ENCODE data around the gene KRTAP10-8.
A peak's percentile ranks its signal among the peaks of the same experiment; 100 is the strongest.
"Not testable (repeated sequence)": the region's sequence is repeated elsewhere in the genome, so short reads cannot be mapped to it uniquely, and the experiment has no call there.

KRTAP10-8 gene

GRCh38 chr21:44650265-44650972, 38.5 kb downstream of the KRTAP10-8 start:
- peaks cover 0 to 21% of the 10 kb centered on the region in 2 donors for H3K9me3 Mint-ChIP-seq
- no peak overlapping the region for H3K27ac Mint-ChIP-seq
- DNase-seq: no peak
- no peak overlapping the region for H3K4me3 Mint-ChIP-seq
- H3K4me1 Mint-ChIP-seq: peaks cover 53% of the 10 kb centered on the region
- no peaks in the 10 kb centered on the region for H3K27me3 Mint-ChIP-seq
- no peak for ATAC-seq

GRCh38 chr21:44650973-44651675, 39.2 kb downstream of the KRTAP10-8 start:
- ATAC-seq (no peak), DNase-seq (no peak)
- peak overlapping the region in 1 of 2 donors; percentile 15 for H3K27ac Mint-ChIP-seq
- H3K4me1 Mint-ChIP-seq: peaks cover 60% of the 10 kb centered on the region
- H3K4me3 Mint-ChIP-seq: no peak overlapping the region
- H3K9me3 Mint-ChIP-seq: peaks cover 3 to 28% of the 10 kb centered on the region in 2 donors
- no peaks in the 10 kb centered on the region for H3K27me3 Mint-ChIP-seq

- Mint-ChIP-seq H3K27me3 (no peaks in the 10 kb centered on the region), H3K27ac (no peak overlapping the region), H3K9me3 (peaks cover 17 to 48% of the 10 kb centered on the region in 2 donors), H3K4me3 (no peak overlapping the region), H3K4me1 (peaks cover 67% of the 10 kb centered on the region)
- DNase-seq (no peak), ATAC-seq (no peak)
These were observed 41.2 kb downstream of the KRTAP10-8 start for GRCh38 chr21:44653123-44653522.

GRCh38 chr21:44653656-44654575, 42.0 kb downstream of the KRTAP10-8 start:
- peak overlapping the region; percentile 20 to 59 for H3K27ac Mint-ChIP-seq
- peak; percentile 7 for ATAC-seq
- peaks cover 17 to 55% of the 10 kb centered on the region in 2 donors for H3K9me3 Mint-ChIP-seq
- no peaks in the 10 kb centered on the region for H3K27me3 Mint-ChIP-seq
- H3K4me1 Mint-ChIP-seq: peaks cover 75% of the 10 kb centered on the region
- DNase-seq: no peak
- peak overlapping the region in 1 of 2 donors; percentile 13 for H3K4me3 Mint-ChIP-seq

GRCh38 chr21:44654576-44655175, 42.8 kb downstream of the KRTAP10-8 start, which contains the start of gene KRTAP12-4:
Gene KRTAP12-4 (minus strand): TSS chr21:44654659. CDS start chr21:44654614, 45 bp downstream.
- H3K9me3 Mint-ChIP-seq: peaks cover 17 to 57% of the 10 kb centered on the region in 2 donors
- peak within 1 kb of the TSS in 1 of 2 donors; percentile 13 for H3K4me3 Mint-ChIP-seq

GRCh38 chr21:44656868-44657267, 45.0 kb downstream of the KRTAP10-8 start:
- H3K27me3 Mint-ChIP-seq: no peaks in the 10 kb centered on the region
- H3K9me3 Mint-ChIP-seq: peaks cover 17 to 69% of the 10 kb centered on the region in 2 donors
- peak overlapping the region; percentile 75 to 77 for H3K4me3 Mint-ChIP-seq

More at GRCh38 chr21:44654576-44655175, 42.8 kb downstream of the KRTAP10-8 start, which contains the start of gene KRTAP12-4:
- no peak for DNase-seq
- Mint-ChIP-seq H3K4me1 (peaks cover 79% of the 10 kb centered on the region), H3K27me3 (no peaks in the 10 kb centered on the region), H3K27ac (peak within 1 kb of the TSS; percentile 20 to 94)
- no peak for ATAC-seq

GRCh38 chr21:44657635-44658540, 46.0 kb downstream of the KRTAP10-8 start, which contains the start of gene KRTAP12-3:
Gene KRTAP12-3 (plus strand): TSS chr21:44657932. CDS start chr21:44657980, 48 bp downstream.
- ATAC-seq (peak; percentile 84), DNase-seq (peak in 1 of 2 donors; percentile 31)
- H3K27me3 Mint-ChIP-seq: no peaks in the 10 kb centered on the region
- H3K4me1 Mint-ChIP-seq: peaks cover 71% of the 10 kb centered on the region
- peak within 1 kb of the TSS; percentile 84 to 92 for H3K27ac Mint-ChIP-seq
- H3K4me3 Mint-ChIP-seq: peak within 1 kb of the TSS; percentile 75 to 77
- H3K9me3 Mint-ChIP-seq: peaks cover 17 to 76% of the 10 kb centered on the region in 2 donors

More at GRCh38 chr21:44656868-44657267, 45.0 kb downstream of the KRTAP10-8 start:
- Mint-ChIP-seq H3K27ac (peak overlapping the region in 1 of 2 donors; percentile 84), H3K4me1 (peaks cover 71% of the 10 kb centered on the region)
- ATAC-seq: no peak
- no peak for DNase-seq

- H3K27me3 Mint-ChIP-seq: no peaks in the 10 kb centered on the region
- peaks cover 21 to 72% of the 10 kb centered on the region in 2 donors for H3K9me3 Mint-ChIP-seq
- DNase-seq (no peak), ATAC-seq (no peak)
- H3K4me3 Mint-ChIP-seq: peak overlapping the region; percentile 75 to 77
- peak overlapping the region; percentile 1 to 24 for H3K27ac Mint-ChIP-seq
- peaks cover 69% of the 10 kb centered on the region for H3K4me1 Mint-ChIP-seq
These were observed 46.6 kb downstream of the KRTAP10-8 start for GRCh38 chr21:44658541-44658910.

- peaks cover 23 to 67% of the 10 kb centered on the region in 2 donors for H3K9me3 Mint-ChIP-seq
- no peak for DNase-seq
- H3K4me1 Mint-ChIP-seq: peaks cover 64% of the 10 kb centered on the region
- peak; percentile 54 for ATAC-seq
- H3K27me3 Mint-ChIP-seq: no peaks in the 10 kb centered on the region
- H3K4me3 Mint-ChIP-seq: peak overlapping the region; percentile 75 to 77
- peak overlapping the region in 1 of 2 donors; percentile 72 for H3K27ac Mint-ChIP-seq
These were observed 47.2 kb downstream of the KRTAP10-8 start for GRCh38 chr21:44658913-44659595.

- Mint-ChIP-seq H3K4me1 (peaks cover 39% of the 10 kb centered on the region), H3K27ac (peak overlapping the region in 1 of 2 donors; percentile 55), H3K9me3 (peaks cover 16 to 44% of the 10 kb centered on the region in 2 donors)
- not testable (repeated sequence) for DNase-seq, H3K4me3 Mint-ChIP-seq, H3K27me3 Mint-ChIP-seq, ATAC-seq
These were observed 49.7 kb downstream of the KRTAP10-8 start for GRCh38 chr21:44661567-44661966.
